Breast epithelium (tissue), 3 donors: ENCODE data around the gene ID4.

ENCODE experiments used
- POLR2AphosphoS5 ChIP-seq, 3 donors: sonication (generic); formaldehyde crosslinking; IDR thresholded peaks; one replicate each; pipeline ENCODE4 v1.6.1; 2017; ENCODE audit warnings: antibody characterized with exemption in 3 of 3
- TF ChIP-seq, protein P1 (sequence below), 3 donors: fragments of 450-650 bp; IDR thresholded peaks; one replicate each; pipeline ENCODE4 v1.5.1; 2016 to 2017; ENCODE audit warnings: antibody characterized with exemption in 3 of 3, mild to moderate bottlenecking in 3 of 3, moderate library complexity in 3 of 3

- TF ChIP-seq POLR2AphosphoS5 (IDR thresholded peaks at IDR 0.05): no peak
- TF ChIP-seq, protein P1, sequence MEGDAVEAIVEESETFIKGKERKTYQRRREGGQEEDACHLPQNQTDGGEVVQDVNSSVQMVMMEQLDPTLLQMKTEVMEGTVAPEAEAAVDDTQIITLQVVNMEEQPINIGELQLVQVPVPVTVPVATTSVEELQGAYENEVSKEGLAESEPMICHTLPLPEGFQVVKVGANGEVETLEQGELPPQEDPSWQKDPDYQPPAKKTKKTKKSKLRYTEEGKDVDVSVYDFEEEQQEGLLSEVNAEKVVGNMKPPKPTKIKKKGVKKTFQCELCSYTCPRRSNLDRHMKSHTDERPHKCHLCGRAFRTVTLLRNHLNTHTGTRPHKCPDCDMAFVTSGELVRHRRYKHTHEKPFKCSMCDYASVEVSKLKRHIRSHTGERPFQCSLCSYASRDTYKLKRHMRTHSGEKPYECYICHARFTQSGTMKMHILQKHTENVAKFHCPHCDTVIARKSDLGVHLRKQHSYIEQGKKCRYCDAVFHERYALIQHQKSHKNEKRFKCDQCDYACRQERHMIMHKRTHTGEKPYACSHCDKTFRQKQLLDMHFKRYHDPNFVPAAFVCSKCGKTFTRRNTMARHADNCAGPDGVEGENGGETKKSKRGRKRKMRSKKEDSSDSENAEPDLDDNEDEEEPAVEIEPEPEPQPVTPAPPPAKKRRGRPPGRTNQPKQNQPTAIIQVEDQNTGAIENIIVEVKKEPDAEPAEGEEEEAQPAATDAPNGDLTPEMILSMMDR (IDR thresholded peaks at IDR 0.05): no peak
Observed at GRCh38 chr6:19811397-19812079, 25.6 kb upstream of the ID4 start.
